BLaER1 treated with 17β-estradiol and CSF1 and Interleukin-3, amounts not matched to agents 10 nM and 100 nM (cell line): ENCODE results near the gene COL18A1.

ENCODE experiments used
- H3K27ac ChIP-seq, 11 experiments: shearing (Covaris generic); formaldehyde crosslinking; 2 replicates each; pipeline ENCODE4 v1.8.1; 2022
- H3K27me3 ChIP-seq, 11 experiments: shearing (Covaris generic); formaldehyde crosslinking; 2 replicates each; pipeline ENCODE4 v1.8.1; 2022
- H3K36me3 ChIP-seq, 11 experiments: shearing (Covaris generic); formaldehyde crosslinking; 2 replicates each; pipeline ENCODE4 v1.8.1; 2022
- H3K4me1 ChIP-seq, 10 experiments: shearing (Covaris generic); formaldehyde crosslinking; 2 replicates each; pipeline ENCODE4 v1.8.1; 2022
- H3K4me2 ChIP-seq, 11 experiments: shearing (Covaris generic); formaldehyde crosslinking; 2 replicates each; pipeline ENCODE4 v1.8.1; 2022
- H3K4me3 ChIP-seq, 10 experiments: shearing (Covaris generic); formaldehyde crosslinking; 2 replicates each; pipeline ENCODE4 v1.8.1; 2022
- H3K9ac ChIP-seq, 11 experiments: shearing (Covaris generic); formaldehyde crosslinking; 2 replicates each; pipeline ENCODE4 v1.8.1; 2022
- H3K9me3 ChIP-seq, 11 experiments: shearing (Covaris generic); formaldehyde crosslinking; replicated peaks in 1 of 11; 2 replicates each; pipeline ENCODE4 v1.8.1; 2022
- H4K20me1 ChIP-seq, 11 experiments: shearing (Covaris generic); formaldehyde crosslinking; 2 replicates each; pipeline ENCODE4 v1.8.1; 2022
- Cebpa-rat ChIP-seq, 11 experiments: shearing (Covaris generic); IDR thresholded peaks; 2 replicates each; pipeline ENCODE4 v1.8.1; 2022

Gene COL18A1

GRCh38 chr21:45447821-45448220 is 42.9 kb downstream of the COL18A1 start:
- Histone ChIP-seq H3K4me1 (peaks cover 0 to 42% (median 21%) of the 10 kb centered on the region in 10 experiments; a peak in 15 of 20 replicates), H3K9me3 (peaks cover 12 to 36% (median 20%) of the 10 kb centered on the region in 11 experiments; a peak in 20 of 22 replicates), H3K9ac (no peak overlapping the region), H3K4me2 (no peak overlapping the region), H3K36me3 (no peaks in the 10 kb centered on the region), H3K27me3 (no peaks in the 10 kb centered on the region), H3K4me3 (no peak overlapping the region), H4K20me1 (no peaks in the 10 kb centered on the region), H3K27ac (no peak overlapping the region)
- no peak for TF ChIP-seq Cebpa-rat (IDR thresholded peaks at IDR 0.05)

DNA sequence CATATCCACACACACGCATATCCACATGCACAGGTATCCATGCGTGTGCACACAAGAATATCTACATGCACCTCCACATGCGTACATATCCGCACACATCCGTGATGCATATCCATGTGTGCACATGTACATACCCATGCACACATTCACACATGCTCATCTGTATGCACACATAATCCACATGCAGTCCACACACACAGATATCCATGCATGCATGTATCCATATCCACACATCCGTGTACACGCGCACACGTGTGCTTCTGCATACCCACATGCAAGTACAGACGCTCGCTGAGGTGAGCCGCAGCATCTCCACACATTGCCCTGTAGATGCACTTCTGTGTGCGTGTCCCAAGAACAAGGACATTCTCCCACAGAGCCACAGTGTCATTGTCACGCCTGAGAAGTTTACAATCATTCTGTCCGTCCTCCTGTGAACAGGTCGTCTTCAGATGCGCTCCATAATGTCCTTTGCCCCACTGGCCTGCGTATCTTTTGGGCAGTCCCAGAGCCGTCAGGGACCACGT is 43.4 kb downstream of the COL18A1 start:
- Histone ChIP-seq H4K20me1 (no peaks in the 10 kb centered on the region), H3K4me2 (no peak overlapping the region), H3K9me3 (peaks cover 12 to 34% (median 19%) of the 10 kb centered on the region in 11 experiments; a peak in 20 of 22 replicates), H3K36me3 (no peaks in the 10 kb centered on the region), H3K4me3 (no peak overlapping the region), H3K27me3 (no peaks in the 10 kb centered on the region), H3K27ac (no peak overlapping the region), H3K4me1 (peaks cover 0 to 38% (median 18%) of the 10 kb centered on the region in 10 experiments; a peak in 15 of 20 replicates), H3K9ac (no peak overlapping the region)
- TF ChIP-seq Cebpa-rat (IDR thresholded peaks at IDR 0.05), result no peak

DNA sequence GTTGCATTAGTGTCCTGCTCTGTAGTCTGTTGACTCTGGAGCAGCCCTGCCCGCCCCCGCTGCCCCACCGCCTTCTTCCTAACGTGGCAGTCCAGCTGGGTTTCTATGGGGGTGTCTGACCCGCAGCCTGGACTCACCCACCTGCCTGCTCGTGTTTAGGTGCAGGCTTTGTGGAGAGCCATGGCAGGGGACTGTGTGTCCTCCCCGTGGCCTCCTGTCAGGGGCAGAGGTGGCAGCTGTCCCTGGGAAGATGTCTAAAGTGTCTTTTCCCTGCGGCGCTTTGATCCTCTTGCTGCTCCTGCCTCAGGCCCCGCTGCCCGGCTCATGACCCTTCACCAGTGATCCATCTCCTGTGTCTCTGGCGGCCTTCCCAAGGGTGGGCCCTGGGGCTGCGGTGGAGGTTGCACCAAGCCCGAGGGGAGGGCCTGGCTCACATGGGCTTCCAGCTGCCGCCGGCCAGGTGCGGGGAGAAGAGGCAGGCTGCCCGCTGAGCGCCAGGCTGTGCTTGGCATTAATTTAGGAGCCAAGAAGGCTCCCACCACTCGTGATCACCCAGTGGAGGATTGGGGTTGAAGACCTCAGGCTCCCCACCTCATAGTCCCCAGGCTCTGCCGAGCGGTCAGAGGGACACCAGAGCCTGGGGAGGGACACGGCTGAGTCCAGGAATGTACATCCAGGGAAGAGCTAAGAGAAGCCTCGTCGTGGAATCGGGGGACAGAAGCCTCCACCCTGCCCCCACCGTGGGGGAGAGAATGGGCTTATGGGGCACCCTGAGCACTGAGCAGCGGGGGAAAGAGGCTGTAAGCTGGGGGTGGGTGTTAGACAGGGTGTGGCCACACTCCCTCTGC is 44.1 kb downstream of the COL18A1 start:
- Histone ChIP-seq H3K4me1 (peaks cover 0 to 36% (median 16%) of the 10 kb centered on the region in 10 experiments; a peak in 13 of 20 replicates), H3K36me3 (no peaks in the 10 kb centered on the region), H3K9ac (no peak overlapping the region), H3K9me3 (peaks cover 12 to 34% (median 18%) of the 10 kb centered on the region in 11 experiments; a peak in 20 of 22 replicates), H3K4me3 (no peak overlapping the region), H4K20me1 (peaks cover 0 to 1% (median 0%) of the 10 kb centered on the region in 11 experiments; a peak in 1 of 22 replicates), H3K4me2 (0 out of 22 replicates have a peak overlapping the region, but pooled peaks of 1 of the 11 experiments have one; percentile 2), H3K27me3 (no peaks in the 10 kb centered on the region), H3K27ac (no peak overlapping the region)
- TF ChIP-seq Cebpa-rat (IDR thresholded peaks at IDR 0.05), result no peak

- Histone ChIP-seq H3K27ac (peak overlapping the region in 1 of 11 experiments; percentile 4; a peak in 1 of 22 replicates), H3K4me2 (0 out of 22 replicates have a peak overlapping the region, but pooled peaks of 1 of the 11 experiments have one; percentile 2), H3K9ac (no peak overlapping the region; a peak in 1 of 22 replicates), H3K36me3 (no peaks in the 10 kb centered on the region), H4K20me1 (peaks cover 0 to 8% (median 0%) of the 10 kb centered on the region in 11 experiments; a peak in 1 of 22 replicates), H3K4me1 (peaks cover 0 to 31% (median 11%) of the 10 kb centered on the region in 10 experiments; a peak in 12 of 20 replicates), H3K4me3 (no peak overlapping the region), H3K9me3 (peaks cover 11 to 29% (median 18%) of the 10 kb centered on the region in 11 experiments; a peak in 20 of 22 replicates), H3K27me3 (no peaks in the 10 kb centered on the region)
- no peak for TF ChIP-seq Cebpa-rat (IDR thresholded peaks at IDR 0.05)
Observed at GRCh38 chr21:45449658-45450422, 44.9 kb downstream of the COL18A1 start.

- Histone ChIP-seq H3K36me3 (no peaks in the 10 kb centered on the region), H3K27me3 (no peaks in the 10 kb centered on the region), H3K9me3 (peaks cover 4 to 23% (median 15%) of the 10 kb centered on the region in 11 experiments; a peak in 20 of 22 replicates), H3K4me2 (no peak overlapping the region; a peak in 1 of 22 replicates), H4K20me1 (peaks cover 0 to 8% (median 0%) of the 10 kb centered on the region in 11 experiments; a peak in 1 of 22 replicates), H3K27ac (no peak overlapping the region; a peak in 1 of 22 replicates), H3K4me1 (peaks cover 3 to 38% (median 17%) of the 10 kb centered on the region in 10 experiments; a peak in 18 of 20 replicates), H3K4me3 (no peak overlapping the region), H3K9ac (no peak overlapping the region)
- no peak for TF ChIP-seq Cebpa-rat (IDR thresholded peaks at IDR 0.05)
Observed at GRCh38 chr21:45450423-45451090, 45.6 kb downstream of the COL18A1 start.

- H3K9ac ChIP-seq, result no peak overlapping the region
- peaks cover 7 to 44% (median 24%) of the 10 kb centered on the region in 10 experiments; a peak in 18 of 20 replicates for H3K4me1 ChIP-seq
- no peak overlapping the region for H3K4me3 ChIP-seq
- peaks cover 0 to 8% (median 0%) of the 10 kb centered on the region in 11 experiments; a peak in 1 of 22 replicates for H4K20me1 ChIP-seq
- peaks cover 1 to 17% (median 8%) of the 10 kb centered on the region in 11 experiments; a peak in 18 of 22 replicates for H3K9me3 ChIP-seq
- H3K4me2 ChIP-seq, result peak overlapping the region in 6 of 11 experiments; percentile 2 to 36 (median 18); a peak in 8 of 22 replicates
- TF ChIP-seq Cebpa-rat (IDR thresholded peaks at IDR 0.05), result no peak
- no peaks in the 10 kb centered on the region for H3K36me3 ChIP-seq
- H3K27me3 ChIP-seq, result no peaks in the 10 kb centered on the region
- no peak overlapping the region for H3K27ac ChIP-seq
Observed at GRCh38 chr21:45451091-45451740, 46.3 kb downstream of the COL18A1 start.

DNA sequence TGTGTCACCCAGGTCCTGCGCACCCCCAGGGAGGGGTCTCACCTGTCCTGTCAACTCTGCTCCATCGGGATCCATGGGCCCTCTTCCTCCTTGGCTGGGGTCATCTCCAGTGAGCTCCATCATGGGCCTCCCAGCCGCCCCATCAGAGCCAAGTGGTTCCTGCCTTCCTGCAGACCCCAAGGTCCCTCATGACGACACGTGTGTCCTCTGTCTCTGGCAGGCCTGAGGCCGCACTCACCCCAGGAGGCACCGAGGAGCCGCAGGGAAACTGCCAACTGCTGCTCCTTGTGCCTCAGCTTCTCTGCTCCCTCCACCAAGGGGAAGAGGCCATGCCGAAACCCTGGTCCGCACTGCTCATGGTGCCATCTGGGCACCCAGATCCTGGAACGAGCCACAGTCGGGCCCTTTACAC is 46.8 kb downstream of the COL18A1 start:
- peaks cover 0 to 11% (median 3%) of the 10 kb centered on the region in 11 experiments; a peak in 18 of 22 replicates for H3K9me3 ChIP-seq
- no peak overlapping the region for H3K27ac ChIP-seq
- peaks cover 0 to 8% (median 0%) of the 10 kb centered on the region in 11 experiments; a peak in 1 of 22 replicates for H4K20me1 ChIP-seq
- H3K4me2 ChIP-seq, result peak overlapping the region in 6 of 11 experiments; percentile 2 to 36 (median 18); a peak in 8 of 22 replicates
- no peaks in the 10 kb centered on the region for H3K27me3 ChIP-seq
- no peak overlapping the region for H3K4me3 ChIP-seq
- H3K36me3 ChIP-seq, result no peaks in the 10 kb centered on the region
- TF ChIP-seq Cebpa-rat (IDR thresholded peaks at IDR 0.05), result no peak
- no peak overlapping the region for H3K9ac ChIP-seq
- peaks cover 7 to 50% (median 28%) of the 10 kb centered on the region in 10 experiments; a peak in 18 of 20 replicates for H3K4me1 ChIP-seq
